Lung (tissue), 12 donors: ENCODE data around the gene COL6A3. TPM values are rescaled to one million over a fixed set of nuclear protein-coding genes. Genes with fewer than 3 reads are reported as not detected.

Experiments used
- ATAC-seq: fragments of 200-7000 bp; cut with Tn5 transposase; one replicate; pipeline ENCODE4 v1.9.1; 2020; ENCODE audit warnings: moderate number of reproducible peaks; ENCODE audit not compliant: insufficient read depth, low FRiP score
- DNase-seq, 3 donors: peaks; one replicate each; pipeline ENCODE4 v3.0.0-alpha.2; 2013 to 2017
- H3K27ac ChIP-seq, 2 donors: one replicate each; pipeline ENCODE4 v1.5.1; 2013; ENCODE audit warnings: mild to moderate bottlenecking in 2 of 2, moderate library complexity in 2 of 2, control low read depth in 1 of 2, inconsistent platforms in 1 of 2, low read depth in 1 of 2, low read length in 1 of 2
- H3K27me3 ChIP-seq, 3 donors: one replicate each; pipeline ENCODE4 v1.5.1; 2013; ENCODE audit warnings: low read length in 2 of 3; ENCODE audit not compliant: control insufficient read depth in 3 of 3, insufficient read depth in 3 of 3
- H3K36me3 ChIP-seq, 4 donors: one replicate each; pipeline ENCODE4 v1.5.1; 2013; ENCODE audit warnings: low read length in 4 of 4, mild to moderate bottlenecking in 1 of 4, moderate library complexity in 1 of 4; ENCODE audit not compliant: control insufficient read depth in 4 of 4, insufficient read depth in 4 of 4
- H3K4me1 ChIP-seq, 5 donors: one replicate each; pipeline ENCODE4 v1.5.1; 2013; ENCODE audit warnings: low read length in 5 of 5, mild to moderate bottlenecking in 2 of 5, moderate library complexity in 1 of 5; ENCODE audit not compliant: control insufficient read depth in 5 of 5, insufficient read depth in 5 of 5
- H3K4me3 ChIP-seq: one replicate; pipeline ENCODE4 v1.5.1; 2013; ENCODE audit warnings: mild to moderate bottlenecking, control low read depth, moderate library complexity
- H3K9ac ChIP-seq, 2 donors: one replicate each; pipeline ENCODE4 v1.5.1; 2013; ENCODE audit warnings: low read length in 2 of 2, control low read depth in 1 of 2; ENCODE audit not compliant: insufficient read depth in 1 of 2
- H3K9me3 ChIP-seq, 4 donors: one replicate each; pipeline ENCODE4 v1.5.1; 2013; ENCODE audit warnings: low read length in 3 of 4, mild to moderate bottlenecking in 1 of 4, moderate library complexity in 1 of 4; ENCODE audit not compliant: control insufficient read depth in 4 of 4, insufficient read depth in 3 of 4
- WGBS, 2 donors: extraction: QIAGEN DNeasy Blood & Tissue Kit; methylation state at CpG; one replicate each; pipeline ENCODE4 v1.1.7; 2013; 5-methylcytosine and 5-hydroxymethylcytosine counted together
- polyA plus RNA-seq, 2 donors: library from polyadenylated mRNA; stranded (reverse); fragments of 200-250 nt; gene quantifications; one replicate each; pipeline ENCODE4 v1.2.1, GENCODE V29; 2013
- total RNA-seq, 2 donors: library from RNA; depleted of rRNA in 1 of 2; stranded (reverse); fragments of >200 nt in 1 of 2; gene quantifications; one replicate each; pipeline ENCODE4 v1.2.1, GENCODE V29; 2014 to 2021
- TF ChIP-seq, protein P1 (sequence below): IDR thresholded peaks from 2 replicates; pipeline ENCODE4 v1.5.1; 2012; ENCODE audit warnings: mild to moderate bottlenecking; ENCODE audit errors: control extremely low read depth, extremely low read depth
- donor health status: control.
- donor health status: control.
- donor health status: Bipolar disorder and iron deficiency.
- donor health status: healthy.
- donor health status: DM: yes; HTN: yes; CAD: no.

Gene COL6A3
- total and polyA plus RNA-seq, 4 donors: 36.4 to 548 (median 277) TPM

- no peaks in the 10 kb centered on the region for H3K27me3 ChIP-seq
- no peak overlapping the region for H3K4me3 ChIP-seq
- H3K27ac ChIP-seq: no peak overlapping the region
- H3K36me3 ChIP-seq: no peaks in the 10 kb centered on the region
- no peak for DNase-seq
- ATAC-seq: no peak
- peaks cover 2 to 19% (median 12%) of the 10 kb centered on the region in 5 donors for H3K4me1 ChIP-seq
- H3K9me3 ChIP-seq: no peaks in the 10 kb centered on the region
- no peak overlapping the region for H3K9ac ChIP-seq
- WGBS, 2 donors: 76 to 93% methylated on average over 4 of the region's 4 CpGs
- TF ChIP-seq, protein P1, sequence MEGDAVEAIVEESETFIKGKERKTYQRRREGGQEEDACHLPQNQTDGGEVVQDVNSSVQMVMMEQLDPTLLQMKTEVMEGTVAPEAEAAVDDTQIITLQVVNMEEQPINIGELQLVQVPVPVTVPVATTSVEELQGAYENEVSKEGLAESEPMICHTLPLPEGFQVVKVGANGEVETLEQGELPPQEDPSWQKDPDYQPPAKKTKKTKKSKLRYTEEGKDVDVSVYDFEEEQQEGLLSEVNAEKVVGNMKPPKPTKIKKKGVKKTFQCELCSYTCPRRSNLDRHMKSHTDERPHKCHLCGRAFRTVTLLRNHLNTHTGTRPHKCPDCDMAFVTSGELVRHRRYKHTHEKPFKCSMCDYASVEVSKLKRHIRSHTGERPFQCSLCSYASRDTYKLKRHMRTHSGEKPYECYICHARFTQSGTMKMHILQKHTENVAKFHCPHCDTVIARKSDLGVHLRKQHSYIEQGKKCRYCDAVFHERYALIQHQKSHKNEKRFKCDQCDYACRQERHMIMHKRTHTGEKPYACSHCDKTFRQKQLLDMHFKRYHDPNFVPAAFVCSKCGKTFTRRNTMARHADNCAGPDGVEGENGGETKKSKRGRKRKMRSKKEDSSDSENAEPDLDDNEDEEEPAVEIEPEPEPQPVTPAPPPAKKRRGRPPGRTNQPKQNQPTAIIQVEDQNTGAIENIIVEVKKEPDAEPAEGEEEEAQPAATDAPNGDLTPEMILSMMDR: no peak
These were observed 45.3 kb upstream of the COL6A3 start for GRCh38 chr2:237459226-237459625.

DNA sequence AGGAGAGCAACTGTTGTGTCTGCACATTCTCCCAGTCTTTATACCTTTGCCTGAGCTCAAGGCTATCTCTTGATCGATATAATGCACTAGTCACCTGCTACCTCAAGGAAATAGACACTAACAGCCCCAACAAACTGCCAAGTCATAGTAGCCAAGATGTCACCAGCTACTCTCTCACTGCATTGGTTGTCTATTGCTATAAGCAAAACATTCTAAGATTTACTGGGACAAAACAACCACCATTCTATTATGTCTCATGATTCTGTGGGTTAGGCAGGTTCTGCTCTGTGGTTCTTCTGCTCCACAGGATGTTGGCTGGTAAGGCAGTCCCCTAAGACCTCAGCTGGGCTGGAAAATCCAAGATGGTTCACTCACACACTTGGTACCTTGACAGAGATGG, 44.6 kb upstream of the COL6A3 start:
- no peak for ATAC-seq

DNA sequence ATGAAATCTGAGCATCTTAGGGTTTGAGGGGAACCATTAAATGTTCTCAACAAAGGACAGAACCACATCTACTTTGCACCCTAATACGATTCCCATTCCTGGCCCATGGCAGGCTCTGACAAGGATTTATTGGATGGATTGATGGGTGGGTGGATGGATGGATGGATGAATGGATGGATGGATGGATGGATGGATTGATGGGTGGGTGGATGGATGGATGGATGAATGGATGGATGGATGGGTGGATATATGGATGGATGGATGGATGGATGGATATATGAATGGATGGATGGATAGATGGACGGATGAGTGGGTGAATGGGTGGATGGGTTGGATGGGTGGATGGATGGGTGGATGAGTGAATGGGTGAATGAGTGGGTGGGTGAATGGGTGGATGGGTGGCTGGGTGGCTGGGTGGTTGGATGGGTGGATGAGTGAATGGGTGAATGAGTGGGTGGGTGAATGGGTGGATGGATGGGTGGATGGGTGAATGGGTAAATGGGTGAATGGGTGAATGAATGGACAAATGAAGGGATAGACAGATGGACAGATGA, 43.5 kb upstream of the COL6A3 start:
- no peak for DNase-seq
- WGBS, 2 donors: 89 to 97% methylated on average over 2 of the region's 2 CpGs
- no peak for ATAC-seq
- H3K9ac ChIP-seq: no peak overlapping the region
- peaks cover 0 to 2% (median 0%) of the 10 kb centered on the region in 4 donors for H3K9me3 ChIP-seq
- H3K27me3 ChIP-seq: no peaks in the 10 kb centered on the region
- no peak overlapping the region for H3K27ac ChIP-seq
- H3K4me3 ChIP-seq: no peak overlapping the region
- TF ChIP-seq, protein P1: no peak
- H3K36me3 ChIP-seq: no peaks in the 10 kb centered on the region
- peaks cover 2 to 27% (median 16%) of the 10 kb centered on the region in 5 donors for H3K4me1 ChIP-seq

More for the DNA sequence above, 44.6 kb upstream of the COL6A3 start:
- Histone ChIP-seq H3K27me3 (no peaks in the 10 kb centered on the region), H3K9ac (no peak overlapping the region), H3K4me3 (no peak overlapping the region), H3K36me3 (no peaks in the 10 kb centered on the region), H3K4me1 (peaks cover 2 to 19% (median 12%) of the 10 kb centered on the region in 5 donors), H3K9me3 (no peaks in the 10 kb centered on the region), H3K27ac (no peak overlapping the region)
- DNase-seq: no peak
- 81 to 89% methylated on average over 1 of the region's 1 CpG for WGBS, 2 donors
- TF ChIP-seq, protein P1: no peak
